B cell (primary cell): Measurements from ENCODE around the gene SASH1. TPM values are rescaled to one million over a fixed set of nuclear protein-coding genes. Genes with fewer than 3 reads are reported as not detected.

Experiments
- ATAC-seq: fragments of 200-7000 bp; cut with Tn5 transposase; one replicate; pipeline ENCODE4 v1.10.0; 2021; ENCODE audit warnings: low read depth, mild to moderate bottlenecking, moderate number of reproducible peaks, moderate library complexity
- CTCF ChIA-PET: fragments of 350-600 bp; sonication (Branson Sonifier 250); formaldehyde crosslinking; loops from one replicate; lab custom pipeline; 2021; ENCODE audit warnings: antibody characterized with exemption, inconsistent platforms; lab: Charles Lee
- POLR2A ChIA-PET: fragments of 350-600 bp; sonication (Branson Sonifier 250); formaldehyde crosslinking; loops from one replicate; lab custom pipeline; 2021; ENCODE audit warnings: antibody characterized with exemption; lab: Charles Lee
- DNase-seq: peaks from one replicate; pipeline ENCODE4 v3.0.0; 2013
- H2AFZ ChIP-seq: 2 replicates; pipeline ENCODE4 v1.6.1; 2012; ENCODE audit warnings: mild to moderate bottlenecking, low read depth, low read length; ENCODE audit not compliant: insufficient read depth, poor library complexity, severe bottlenecking
- H3K27ac ChIP-seq, 2 donors: 1 replicate in 1 of 2; 2 replicates in 1 of 2; pipeline ENCODE4 v1.5.1; 2012 to 2013; ENCODE audit warnings: low read length in 2 of 2, mild to moderate bottlenecking in 2 of 2, moderate library complexity in 1 of 2
- H3K27me3 ChIP-seq, 4 experiments: fragments of 200-600 bp in 1 of 4; sonication (generic) in 1 of 4; replicated peaks in 1 of 4; 1 replicate in 2 of 4; 2 replicates in 2 of 4; pipeline versions ENCODE4 v1.6.1 to v1.7.0; 2013 to 2016; ENCODE audit warnings: low read length in 3 of 4, mild to moderate bottlenecking in 2 of 4, mixed read lengths in 1 of 4, moderate library complexity in 1 of 4; ENCODE audit not compliant: insufficient read depth in 4 of 4, control insufficient read depth in 3 of 4; ENCODE audit errors: control extremely low read depth in 1 of 4
- H3K36me3 ChIP-seq, 2 experiments: replicated peaks in 1 of 2; 1 replicate in 1 of 2; 2 replicates in 1 of 2; pipeline versions ENCODE4 v1.6.1 to v1.7.1; 2013; ENCODE audit warnings: low read length in 1 of 2; ENCODE audit not compliant: insufficient read depth in 2 of 2, control insufficient read depth in 1 of 2; ENCODE audit errors: control extremely low read depth in 1 of 2, extremely low read depth in 1 of 2
- H3K4me1 ChIP-seq, 2 donors: fragments of 200-600 bp in 1 of 2; sonication (generic) in 1 of 2; 1 replicate in 1 of 2; 2 replicates in 1 of 2; pipeline versions ENCODE4 v1.5.1 to v1.6.1; 2013 to 2017; ENCODE audit warnings: low read length in 2 of 2; ENCODE audit not compliant: control insufficient read depth in 2 of 2, insufficient read depth in 2 of 2
- H3K4me2 ChIP-seq: replicated peaks from 2 replicates; pipeline ENCODE3; 2012; ENCODE audit warnings: mild to moderate bottlenecking, low read depth, low read length; ENCODE audit not compliant: poor library complexity, severe bottlenecking
- H3K4me3 ChIP-seq, 5 experiments: fragments of 200-600 bp in 1 of 5; sonication (generic) in 1 of 5; 1 replicate in 3 of 5; 2 replicates in 2 of 5; pipeline versions ENCODE4 v1.5.1 to v1.7.0; 2011 to 2016; ENCODE audit warnings: low read length in 4 of 5, mild to moderate bottlenecking in 4 of 5, low read depth in 2 of 5, control low read depth in 1 of 5, moderate library complexity in 1 of 5; ENCODE audit not compliant: insufficient read depth in 1 of 5; ENCODE audit errors: control extremely low read depth in 1 of 5, extremely low read depth in 1 of 5
- H3K79me2 ChIP-seq: fragments of 200-600 bp; sonication (generic); one replicate; pipeline ENCODE4 v1.6.0; 2016; ENCODE audit warnings: low read length; ENCODE audit not compliant: control insufficient read depth, insufficient read depth
- H3K9ac ChIP-seq: fragments of 200-600 bp; sonication (generic); 2 replicates; pipeline ENCODE4 v1.6.1; 2017; ENCODE audit warnings: mild to moderate bottlenecking, low read length, moderate library complexity
- H3K9me3 ChIP-seq, 3 donors: one replicate each; pipeline versions ENCODE4 v1.6.1 to v1.7.1; 2013; ENCODE audit warnings: low read length in 2 of 3; ENCODE audit not compliant: control insufficient read depth in 2 of 3, insufficient read depth in 1 of 3; ENCODE audit errors: control extremely low read depth in 1 of 3
- H4K20me1 ChIP-seq: 2 replicates; pipeline ENCODE4 v1.6.0; 2012; ENCODE audit warnings: mild to moderate bottlenecking, low read length; ENCODE audit not compliant: insufficient read depth, control insufficient read depth, poor library complexity, severe bottlenecking
- H3K27ac Mint-ChIP-seq: one replicate; pipeline ENCODE4 v1.8.0; 2021; ENCODE audit warnings: mixed read lengths
- H3K27me3 Mint-ChIP-seq: one replicate; pipeline ENCODE4 v1.8.0; 2021; ENCODE audit warnings: mixed read lengths
- H3K4me1 Mint-ChIP-seq: one replicate; pipeline ENCODE4 v1.8.0; 2021; ENCODE audit warnings: mixed read lengths
- H3K4me3 Mint-ChIP-seq: one replicate; pipeline ENCODE4 v1.8.0; 2021; ENCODE audit warnings: mixed read lengths
- H3K9me3 Mint-ChIP-seq: one replicate; pipeline ENCODE4 v1.8.0; 2022; ENCODE audit warnings: mixed read lengths; ENCODE audit not compliant: insufficient read depth
- EZH2 ChIP-seq: IDR thresholded peaks from 2 replicates; pipeline ENCODE4 v1.6.1; 2012; ENCODE audit warnings: borderline replicate concordance, low read depth, mild to moderate bottlenecking, moderate library complexity, low read length; ENCODE audit not compliant: insufficient read depth, poor library complexity, severe bottlenecking
- whole genome bisulfite sequencing: methylation state at CpG from one replicate; pipeline ENCODE4 v1.1.5; 2013; ENCODE audit warnings: missing lambda C conversion rate; ENCODE audit not compliant: insufficient coverage; 5-methylcytosine and 5-hydroxymethylcytosine counted together
- intact Hi-C: fragments of 100-400 bp; cut with micrococcal nuclease; formaldehyde crosslinking; loops from one replicate; pipeline ENCODE4 v1.10.0; 2022
- polyA plus RNA-seq: library from polyadenylated mRNA; depleted of rRNA; stranded (reverse); fragments of >200 nt; gene quantifications from 2 replicates; pipeline ENCODE4 v1.2.3, GENCODE V29; 2012
- total RNA-seq, 2 donors: library from RNA; stranded (reverse); fragments of 120-200 nt in 1 of 2; gene quantifications; 1 replicate in 1 of 2; 2 replicates in 1 of 2; pipeline versions ENCODE4 v1.2.3 to v1.2.4, GENCODE V29; 2013 to 2022
- TF ChIP-seq, protein P1 (sequence below): fragments of 200-600 bp; IDR thresholded peaks from one replicate; pipeline ENCODE4 v1.8.0; 2022; ENCODE audit warnings: antibody characterized with exemption, mild to moderate bottlenecking

The SASH1 gene
- total and polyA plus RNA-seq, 2 donors (not counting 1 experiment from before 2014, with no cell fraction given): 0.01 to 0.07 TPM

DNA sequence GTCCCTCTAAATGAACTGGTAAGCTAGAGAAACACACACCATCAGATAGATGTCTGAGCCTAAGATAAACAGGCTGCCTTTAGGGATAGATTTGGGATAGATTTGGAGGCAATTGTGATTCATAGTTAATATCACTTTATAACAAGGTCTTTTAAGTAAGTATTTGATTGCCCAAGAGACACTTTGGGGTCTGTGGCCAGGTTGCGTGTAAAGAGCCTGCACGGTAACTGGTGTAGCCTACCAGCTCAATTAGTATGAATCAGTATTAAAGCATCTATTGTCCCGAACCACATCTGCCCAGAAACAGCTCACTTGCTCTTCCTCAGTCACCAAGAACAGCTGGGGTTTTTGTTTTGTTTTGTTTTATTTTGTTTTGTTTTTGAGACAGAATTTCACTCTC, 193.3 kb downstream of the SASH1 start:
- Histone ChIP-seq H3K9ac (no peak overlapping the region), H4K20me1 (no peaks in the 10 kb centered on the region), H3K4me1 (no peaks in the 10 kb centered on the region), H3K27ac (no peak overlapping the region), H3K4me3 (no peak overlapping the region), H3K79me2 (no peaks in the 10 kb centered on the region), H3K36me3 (no peaks in the 10 kb centered on the region), H3K27me3 (peaks cover 0 to 6% (median 0%) of the 10 kb centered on the region in 4 experiments), H2AFZ (no peak overlapping the region), H3K4me2 (no peak overlapping the region), H3K9me3 (no peaks in the 10 kb centered on the region)
- ChIA-PET POLR2A (no interaction called here), CTCF (interaction anchor here (0.8 kb wide), 1 partner anchor 24 kb away, joined by 3 read pairs; no protein-coding TSS in a partner anchor)
- no peak for TF ChIP-seq EZH2
- TF ChIP-seq, protein P1, sequence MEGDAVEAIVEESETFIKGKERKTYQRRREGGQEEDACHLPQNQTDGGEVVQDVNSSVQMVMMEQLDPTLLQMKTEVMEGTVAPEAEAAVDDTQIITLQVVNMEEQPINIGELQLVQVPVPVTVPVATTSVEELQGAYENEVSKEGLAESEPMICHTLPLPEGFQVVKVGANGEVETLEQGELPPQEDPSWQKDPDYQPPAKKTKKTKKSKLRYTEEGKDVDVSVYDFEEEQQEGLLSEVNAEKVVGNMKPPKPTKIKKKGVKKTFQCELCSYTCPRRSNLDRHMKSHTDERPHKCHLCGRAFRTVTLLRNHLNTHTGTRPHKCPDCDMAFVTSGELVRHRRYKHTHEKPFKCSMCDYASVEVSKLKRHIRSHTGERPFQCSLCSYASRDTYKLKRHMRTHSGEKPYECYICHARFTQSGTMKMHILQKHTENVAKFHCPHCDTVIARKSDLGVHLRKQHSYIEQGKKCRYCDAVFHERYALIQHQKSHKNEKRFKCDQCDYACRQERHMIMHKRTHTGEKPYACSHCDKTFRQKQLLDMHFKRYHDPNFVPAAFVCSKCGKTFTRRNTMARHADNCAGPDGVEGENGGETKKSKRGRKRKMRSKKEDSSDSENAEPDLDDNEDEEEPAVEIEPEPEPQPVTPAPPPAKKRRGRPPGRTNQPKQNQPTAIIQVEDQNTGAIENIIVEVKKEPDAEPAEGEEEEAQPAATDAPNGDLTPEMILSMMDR: no peak
- intact Hi-C loops: no loop called here
- H3K27ac Mint-ChIP-seq: no peak overlapping the region
- peaks cover 13% of the 10 kb centered on the region for H3K27me3 Mint-ChIP-seq
- peaks cover 3% of the 10 kb centered on the region for H3K4me1 Mint-ChIP-seq
- no peak for ATAC-seq
- WGBS: 100% methylated on average over 1 of the region's 3 CpGs
- H3K4me3 Mint-ChIP-seq: no peak overlapping the region
- DNase-seq: no peak
- H3K9me3 Mint-ChIP-seq: no peaks in the 10 kb centered on the region

- ChIA-PET CTCF (interaction anchor here (1.2 kb wide), 1 partner anchor 8 kb away, joined by 5 read pairs; no protein-coding TSS in a partner anchor), POLR2A (no interaction called here)
- H3K27me3 ChIP-seq: peaks cover 0 to 6% (median 0%) of the 10 kb centered on the region in 4 experiments
- no peak for TF ChIP-seq EZH2
- TF ChIP-seq, protein P1: no peak
- H3K79me2 ChIP-seq: no peaks in the 10 kb centered on the region
- no peak overlapping the region for H3K4me2 ChIP-seq
- no peaks in the 10 kb centered on the region for H3K9me3 ChIP-seq
- H4K20me1 ChIP-seq: no peaks in the 10 kb centered on the region
- WGBS: 63% methylated on average over 8 of the region's 13 CpGs
- Mint-ChIP-seq H3K4me1 (peaks cover 3% of the 10 kb centered on the region), H3K27me3 (peaks cover 13% of the 10 kb centered on the region), H3K27ac (no peak overlapping the region), H3K9me3 (no peaks in the 10 kb centered on the region), H3K4me3 (peak overlapping the region; percentile 26)
- no peak overlapping the region for H3K9ac ChIP-seq
- intact Hi-C loops: no loop called here
- no peaks in the 10 kb centered on the region for H3K4me1 ChIP-seq
- H3K27ac ChIP-seq: no peak overlapping the region
- H2AFZ ChIP-seq: no peak overlapping the region
- ATAC-seq (no peak), DNase-seq (no peak)
- H3K36me3 ChIP-seq: no peaks in the 10 kb centered on the region
- H3K4me3 ChIP-seq: no peak overlapping the region
Measured at GRCh38 chr6:148538261-148539190, 195.9 kb downstream of the SASH1 start.
